CMK (cell line): ENCODE measurements around the gene CRACR2A.

ENCODE experiments used
- DNase-seq: peaks from one replicate; pipeline ENCODE4 v3.0.0-alpha.2; 2010; ENCODE audit warnings: low read depth

CRACR2A gene

DNA sequence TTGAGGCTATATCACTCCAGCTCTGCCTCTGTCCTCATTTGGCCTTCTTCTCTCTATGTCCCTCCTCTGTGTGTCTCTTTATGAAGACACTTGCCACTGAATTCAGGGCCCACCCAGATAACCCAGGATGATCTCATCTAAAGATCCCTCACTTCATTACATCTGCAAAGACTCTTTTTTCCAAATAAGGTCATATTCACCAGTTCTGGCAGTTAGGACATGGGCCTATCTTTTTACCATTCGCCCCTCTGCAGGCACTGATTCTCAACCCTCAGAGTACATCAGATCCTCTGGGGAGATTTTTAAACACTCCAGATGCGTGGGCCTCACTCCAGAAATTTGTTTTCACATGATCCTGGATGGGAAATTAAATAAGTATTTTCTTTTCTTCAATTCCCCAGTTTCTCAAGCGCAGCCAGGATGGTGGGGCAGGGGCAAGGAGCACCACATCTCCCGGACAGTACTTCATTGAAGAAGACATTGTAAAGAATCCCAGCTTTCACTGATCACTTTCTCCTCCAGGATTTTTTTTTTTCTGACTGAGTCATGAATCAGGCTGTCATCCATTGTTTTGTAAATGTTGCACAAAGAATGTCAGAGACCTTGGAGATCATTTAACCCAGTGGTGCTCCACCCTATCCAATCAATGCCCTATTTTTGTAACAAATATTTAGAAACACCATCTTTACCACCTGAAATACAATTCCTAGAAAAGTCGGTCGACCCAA lies 27.4 kb downstream of the CRACR2A start:
- DNase-seq = no peak

DNA sequence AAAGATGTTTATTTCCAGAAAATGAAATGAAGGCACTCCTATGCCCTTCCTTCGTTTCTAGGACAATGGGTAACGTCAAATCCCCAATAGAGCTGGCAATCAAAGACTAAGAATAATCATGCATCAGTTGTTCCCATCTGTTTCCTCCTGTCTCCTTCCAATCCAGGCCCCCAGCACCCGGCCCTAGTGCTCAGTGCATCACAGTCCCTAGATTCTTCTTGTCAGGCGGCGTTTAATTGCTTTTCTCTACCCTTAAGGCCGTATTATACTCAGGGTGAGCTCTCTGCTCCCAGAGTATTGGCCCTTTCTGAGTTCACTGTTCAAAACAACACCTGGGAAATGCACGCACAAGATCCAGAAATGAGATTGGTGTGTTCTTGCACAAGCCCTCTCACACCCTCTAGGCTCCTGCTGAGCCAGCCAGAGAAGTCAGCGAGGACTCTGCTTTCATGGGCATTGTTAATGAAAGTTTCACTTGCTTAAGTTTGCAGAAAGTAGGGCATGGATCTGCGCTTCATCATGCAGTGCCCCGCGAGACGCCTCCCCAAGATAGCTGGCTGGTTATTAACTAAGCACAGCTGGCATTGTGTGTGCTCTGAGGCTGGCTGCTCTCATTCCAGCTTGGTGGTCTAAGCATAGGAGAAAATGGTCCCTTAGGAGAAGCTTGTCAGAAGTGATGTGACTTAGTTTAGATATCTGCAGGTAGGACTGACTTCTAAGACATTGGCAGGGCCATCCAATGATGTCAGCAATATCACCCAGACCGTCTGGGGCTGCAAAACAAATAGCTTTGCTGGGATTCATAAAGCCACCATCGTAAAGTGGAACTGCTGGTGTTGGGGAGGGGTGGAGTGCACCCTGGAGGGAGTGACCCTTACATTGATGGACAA lies 28.7 kb downstream of the CRACR2A start:
- DNase-seq = no peak

DNA sequence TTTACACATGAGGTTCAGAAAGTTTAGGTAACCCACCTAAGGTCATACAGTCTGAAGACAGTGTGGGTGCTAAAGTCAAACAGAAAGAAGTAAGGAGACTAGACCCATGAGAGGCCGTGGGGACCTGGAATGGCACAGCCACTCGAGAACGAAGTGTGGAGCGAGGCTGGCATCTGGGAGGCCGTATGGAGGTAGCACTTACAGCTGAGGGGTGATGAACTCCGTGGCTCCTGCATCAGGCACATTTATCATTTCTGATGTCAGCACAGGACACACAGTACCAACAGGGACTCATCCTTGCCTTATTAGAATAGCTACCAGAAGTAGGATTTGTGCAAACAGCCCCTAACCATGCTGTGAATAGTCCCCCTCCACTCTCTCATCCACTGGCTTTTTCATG lies 30.5 kb downstream of the CRACR2A start:
- DNase-seq = no peak

DNA sequence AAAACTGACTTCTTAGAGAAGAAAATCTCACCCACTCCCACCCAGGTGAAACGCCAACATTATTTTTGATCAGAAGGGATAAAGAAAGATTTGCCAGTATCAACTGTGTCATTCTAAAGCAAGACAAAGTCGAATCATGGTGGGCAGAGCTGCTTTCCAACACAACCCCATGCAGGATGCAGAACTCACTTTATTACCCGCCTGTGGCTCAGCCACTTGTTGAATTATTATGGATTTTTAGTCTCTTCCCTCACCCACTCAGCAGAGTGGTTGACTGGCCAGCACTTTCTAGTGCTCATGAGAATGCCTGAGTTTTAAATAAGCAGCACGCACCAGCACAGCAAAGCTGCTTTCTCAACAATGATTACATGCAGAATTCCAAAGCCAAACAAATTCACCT lies 32.1 kb downstream of the CRACR2A start:
- no peak for DNase-seq

DNA sequence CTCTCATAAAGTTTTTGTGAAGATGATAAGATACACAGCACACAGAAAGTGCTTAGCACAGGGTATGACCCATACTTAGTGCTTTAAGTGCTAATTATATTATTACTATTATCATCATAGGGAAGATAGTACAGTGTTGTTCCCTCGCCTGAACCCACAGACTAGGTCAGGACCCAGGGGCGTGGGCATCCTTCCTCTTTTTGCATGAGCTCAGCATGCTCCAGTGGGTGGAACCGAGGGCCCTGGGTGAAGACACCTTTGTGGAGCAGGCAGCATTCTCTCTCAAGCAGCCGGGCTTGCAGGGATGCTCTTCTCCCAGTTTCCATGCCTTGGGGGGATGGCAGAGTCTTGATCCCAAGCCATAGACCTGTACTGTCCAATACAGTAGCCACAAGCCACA lies 34.8 kb downstream of the CRACR2A start:
- no peak for DNase-seq

DNA sequence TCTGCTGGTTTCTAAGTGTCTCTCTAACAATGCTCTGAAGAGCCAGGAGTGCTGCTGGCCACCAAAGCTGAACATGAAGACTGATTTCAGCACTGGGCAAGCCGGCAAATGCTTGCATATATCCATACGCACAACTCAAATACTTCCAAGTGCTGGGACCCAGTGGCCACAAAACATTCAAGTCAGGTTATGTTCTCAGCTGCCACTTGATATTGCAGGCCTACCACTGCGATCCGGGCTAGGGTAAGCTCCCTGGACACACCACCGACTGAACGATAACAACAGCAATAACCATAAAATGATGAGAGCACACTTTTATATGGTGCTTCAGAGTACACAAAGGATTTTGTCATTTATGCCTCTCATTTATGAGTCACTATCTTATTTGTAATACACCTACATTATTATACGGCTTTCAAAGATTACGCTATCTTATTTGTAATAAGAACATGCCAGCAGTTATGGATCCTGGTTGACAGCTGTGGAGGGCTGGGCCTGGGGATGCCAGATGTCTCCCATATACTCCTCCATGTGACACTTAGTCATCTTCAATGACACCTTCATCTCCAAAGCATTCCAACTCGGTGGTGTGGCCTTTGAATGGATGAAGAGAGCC lies 35.5 kb downstream of the CRACR2A start:
- DNase-seq = no peak

DNA sequence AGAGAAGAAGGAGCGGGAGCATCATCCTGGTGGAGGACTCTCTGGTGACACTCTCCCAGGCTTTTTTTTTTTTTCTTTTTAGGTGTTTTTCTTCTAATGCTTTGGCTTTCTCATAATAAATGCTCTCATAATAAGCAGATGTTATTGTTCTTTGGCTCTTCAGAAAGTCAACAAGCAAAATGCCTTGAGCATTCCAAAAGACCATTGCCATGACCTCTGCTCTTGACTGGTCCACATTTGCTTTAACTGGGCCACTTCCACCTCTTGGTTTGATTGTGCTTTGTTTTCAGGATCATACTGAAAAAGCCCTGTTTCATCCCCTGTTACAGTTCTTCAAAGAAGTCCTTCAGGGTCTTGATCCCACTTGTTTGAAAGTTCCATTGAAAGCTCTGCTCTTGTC lies 36.9 kb downstream of the CRACR2A start:
- no peak for DNase-seq

DNA sequence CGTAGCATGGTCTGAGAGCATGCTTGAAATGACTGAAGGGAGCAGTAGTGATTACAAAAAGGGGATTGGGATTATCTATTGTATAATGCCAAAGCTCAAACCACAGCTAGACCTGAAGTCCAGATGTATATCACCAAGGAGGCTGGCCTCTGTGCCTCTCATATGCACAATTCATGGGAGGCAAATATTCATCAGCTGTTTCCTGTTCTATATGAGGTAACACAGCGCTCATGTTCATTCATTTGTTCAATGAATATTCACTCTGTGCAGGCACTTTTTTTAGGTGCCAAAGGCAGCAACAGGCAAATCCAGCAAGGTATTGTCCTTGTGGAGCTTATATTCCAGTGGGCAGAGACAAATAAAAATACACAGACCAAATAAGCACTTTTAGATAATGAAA lies 39.0 kb downstream of the CRACR2A start:
- DNase-seq = no peak

DNA sequence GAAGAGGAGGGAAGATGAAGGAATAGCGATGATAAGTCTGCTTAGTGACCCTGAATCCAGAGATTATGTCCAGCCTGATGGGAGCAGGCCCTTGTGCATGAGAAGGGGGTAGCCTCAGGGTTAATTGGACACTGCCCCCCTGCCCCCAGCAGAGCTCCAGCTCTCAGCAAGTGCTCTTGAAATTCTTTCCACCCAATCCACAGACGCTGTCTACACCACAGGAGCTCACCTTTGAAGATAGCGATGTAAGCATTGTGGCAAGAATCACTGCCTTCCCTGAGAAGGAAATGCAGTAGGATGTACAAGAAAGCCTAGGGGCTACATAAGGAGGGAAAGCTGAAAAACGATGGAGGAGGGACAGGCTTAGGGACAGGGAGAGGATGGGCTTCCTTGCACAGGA lies 39.4 kb downstream of the CRACR2A start:
- DNase-seq = no peak

DNA sequence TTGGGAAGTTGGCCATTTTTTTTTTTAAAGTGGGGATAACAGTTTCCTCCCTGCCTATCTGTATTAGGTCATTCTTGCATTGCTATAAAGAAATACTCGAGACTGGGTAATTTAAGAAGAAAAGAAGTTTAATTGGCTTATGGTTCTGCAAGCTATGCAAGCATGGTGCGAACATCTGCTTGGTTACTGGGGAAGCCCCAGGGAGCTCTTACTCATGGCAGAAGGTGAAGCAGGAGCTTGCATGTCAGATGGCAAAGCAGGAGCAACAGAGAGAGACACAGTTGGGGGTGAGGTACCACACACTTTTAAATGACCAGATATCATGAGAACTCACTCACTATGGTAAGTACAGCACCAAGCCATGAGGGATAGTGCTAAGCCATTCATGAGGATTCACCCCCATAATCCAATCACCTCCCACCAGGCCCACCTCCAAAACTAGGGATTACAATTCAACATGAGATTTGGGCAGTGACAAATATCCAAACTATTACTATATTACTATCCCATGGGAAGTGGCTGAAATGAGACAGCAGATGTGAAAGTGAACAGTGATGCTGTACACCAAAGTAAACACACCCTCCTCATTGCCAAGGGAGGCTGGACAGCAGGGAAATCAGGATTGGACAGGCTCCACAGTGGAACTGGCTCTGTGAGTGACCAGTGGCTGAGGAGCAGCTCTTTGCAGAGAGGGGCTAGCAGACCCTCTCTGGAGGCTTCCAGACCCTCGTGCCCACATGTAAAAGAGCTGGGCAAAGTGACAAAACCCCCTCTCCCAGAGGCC lies 40.5 kb downstream of the CRACR2A start:
- DNase-seq = no peak

DNA sequence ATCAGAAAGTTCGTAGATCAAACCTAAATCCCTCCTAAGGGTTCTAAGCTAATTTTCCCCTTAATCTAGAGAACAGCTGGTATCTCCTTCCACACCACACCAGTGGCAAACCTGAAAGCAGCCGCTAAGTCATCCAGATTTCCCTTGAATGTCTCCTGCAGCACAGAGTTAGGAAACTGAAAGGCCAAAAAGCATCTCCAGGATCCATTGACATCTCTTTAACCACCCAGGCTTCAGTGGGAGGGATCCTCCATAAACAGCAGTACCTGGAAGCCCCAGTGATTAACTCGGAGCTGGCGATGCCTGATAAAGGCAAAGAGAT lies 47.6 kb downstream of the CRACR2A start:
- no peak for DNase-seq

DNA sequence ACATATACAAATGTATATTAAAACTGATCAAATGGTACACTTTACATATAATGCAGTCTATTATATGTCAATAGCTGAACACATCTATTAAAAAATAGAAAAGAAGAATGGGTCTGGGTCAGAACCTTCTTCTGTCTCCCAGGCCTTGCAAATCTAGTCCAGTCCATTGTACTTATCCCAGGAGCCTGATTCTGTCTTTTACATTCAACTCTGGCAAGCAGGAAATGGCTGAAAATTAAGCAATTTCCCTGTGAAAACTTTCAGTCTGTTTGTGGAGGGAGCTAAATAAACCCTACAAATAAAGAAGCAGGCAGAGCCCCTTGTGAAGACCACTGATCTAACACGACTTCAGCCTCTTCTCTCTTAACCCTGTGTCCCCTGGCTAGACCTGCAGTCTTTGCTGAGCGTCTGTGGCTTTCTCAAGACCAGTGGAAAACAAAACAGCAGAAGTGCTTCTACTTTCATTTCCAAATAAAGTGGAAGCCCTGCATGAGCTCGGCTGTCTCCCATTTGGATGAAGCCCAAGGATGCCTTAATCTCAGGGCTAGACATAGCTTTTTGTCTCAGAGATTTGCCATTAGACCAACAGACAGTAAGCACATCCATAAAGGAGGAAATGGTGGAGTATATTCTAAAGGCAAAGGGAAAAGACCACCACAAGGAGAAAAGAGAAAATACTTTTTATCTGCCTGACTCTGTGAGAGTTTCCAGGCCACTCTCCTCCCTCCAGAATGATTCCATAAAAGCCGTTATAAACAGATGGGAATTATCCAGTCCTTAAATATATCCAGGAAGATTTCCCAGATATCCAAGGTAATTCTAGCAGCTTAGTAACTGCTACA lies 48.2 kb downstream of the CRACR2A start:
- no peak for DNase-seq

DNA sequence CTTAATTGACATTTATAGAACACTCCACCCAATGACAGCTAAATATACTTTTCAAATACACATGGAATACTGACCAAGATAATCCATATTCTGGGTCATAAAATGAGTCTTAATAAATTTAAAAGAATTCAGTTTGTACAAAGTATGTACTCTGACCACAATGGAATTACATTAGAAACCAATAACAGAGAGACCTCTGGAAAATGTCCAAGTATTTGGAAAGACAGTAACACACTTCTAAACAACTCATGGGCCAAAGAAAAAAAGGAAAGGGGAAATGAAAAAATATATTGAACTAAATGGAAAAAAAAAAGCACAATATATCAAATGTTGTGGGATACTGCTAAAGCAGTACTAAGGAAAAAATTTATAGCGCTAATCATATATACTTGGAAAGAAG lies 52.0 kb downstream of the CRACR2A start:
- no peak for DNase-seq

DNA sequence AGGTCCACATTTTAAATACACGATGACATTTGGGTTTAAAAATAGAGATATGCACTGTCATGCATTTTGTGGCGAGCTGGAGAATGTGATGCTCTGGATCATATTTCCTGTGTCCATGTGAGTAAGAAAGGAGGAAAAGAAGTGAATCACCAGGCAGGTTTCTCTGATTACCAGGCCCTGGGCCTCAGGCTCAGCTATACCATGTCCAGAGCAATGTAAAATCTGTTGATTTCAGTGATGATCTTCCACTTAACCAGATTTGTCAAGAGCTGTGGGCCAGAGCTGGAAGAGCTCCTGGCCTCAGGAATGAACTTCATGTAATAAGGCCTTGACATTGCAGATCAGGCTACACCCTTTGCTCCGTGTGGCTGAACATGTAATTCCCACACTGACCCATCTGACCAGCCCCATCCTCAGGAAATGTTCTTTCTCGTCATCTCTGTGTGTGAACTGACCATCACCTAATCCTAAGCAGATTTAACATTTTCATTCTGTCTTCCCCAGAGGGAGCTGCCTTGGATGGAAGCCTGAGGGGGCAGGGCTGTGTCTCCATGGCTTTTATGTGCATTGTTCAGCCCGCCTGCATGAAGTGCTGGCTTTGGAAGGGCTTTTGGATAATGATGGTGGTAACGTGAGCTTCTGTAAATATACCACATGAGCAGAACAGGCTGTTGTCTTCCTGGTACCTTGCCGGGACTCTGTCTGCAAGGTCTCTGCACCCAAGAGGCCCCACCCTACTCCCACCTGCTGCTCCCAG lies 54.5 kb downstream of the CRACR2A start:
- DNase-seq = no peak

DNA sequence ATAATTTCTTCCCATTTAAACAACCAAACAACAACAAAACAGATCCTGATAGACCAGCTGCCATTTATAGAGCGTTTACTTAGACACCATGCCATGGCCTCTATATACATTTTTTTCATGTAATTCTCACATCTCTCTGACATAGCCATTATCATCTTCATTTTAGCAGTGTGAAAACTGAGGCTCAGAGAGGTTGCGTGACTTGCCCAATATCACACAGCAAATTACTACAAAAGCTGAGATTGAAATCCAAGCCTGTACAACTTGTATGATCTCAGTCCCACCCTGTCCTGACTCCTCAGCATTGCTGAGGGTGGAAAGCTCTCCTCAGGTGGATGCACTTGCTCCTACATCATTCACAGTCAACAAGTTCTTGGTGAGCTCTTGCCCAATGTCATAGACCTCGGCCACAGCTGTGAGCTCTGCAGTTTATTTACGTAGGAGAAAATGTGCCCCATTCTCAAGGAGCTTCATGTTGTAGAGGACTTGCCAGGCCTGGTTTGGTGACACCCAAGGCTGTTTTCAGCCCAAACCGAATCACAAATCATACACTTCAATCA lies 55.5 kb downstream of the CRACR2A start:
- DNase-seq = no peak

DNA sequence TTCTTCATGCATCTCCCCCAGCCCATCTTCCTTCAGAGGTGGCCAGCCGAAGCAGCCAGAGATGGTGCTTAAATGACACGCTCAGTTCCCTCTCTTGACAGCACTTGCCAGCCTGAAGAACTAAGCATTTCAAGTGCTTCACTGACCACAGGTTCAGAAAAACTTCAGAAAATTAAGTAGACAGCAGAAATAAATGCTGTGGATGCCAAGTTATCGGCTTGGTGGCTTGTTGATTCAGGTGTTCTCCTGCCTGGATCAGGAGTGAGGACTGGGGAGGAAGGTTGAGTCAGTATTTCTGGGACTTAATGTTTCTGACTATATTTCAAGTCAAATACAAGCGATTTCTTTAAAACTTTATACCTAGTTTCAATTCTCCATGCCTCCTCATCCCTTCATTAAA lies 58.2 kb downstream of the CRACR2A start:
- DNase-seq = no peak

DNA sequence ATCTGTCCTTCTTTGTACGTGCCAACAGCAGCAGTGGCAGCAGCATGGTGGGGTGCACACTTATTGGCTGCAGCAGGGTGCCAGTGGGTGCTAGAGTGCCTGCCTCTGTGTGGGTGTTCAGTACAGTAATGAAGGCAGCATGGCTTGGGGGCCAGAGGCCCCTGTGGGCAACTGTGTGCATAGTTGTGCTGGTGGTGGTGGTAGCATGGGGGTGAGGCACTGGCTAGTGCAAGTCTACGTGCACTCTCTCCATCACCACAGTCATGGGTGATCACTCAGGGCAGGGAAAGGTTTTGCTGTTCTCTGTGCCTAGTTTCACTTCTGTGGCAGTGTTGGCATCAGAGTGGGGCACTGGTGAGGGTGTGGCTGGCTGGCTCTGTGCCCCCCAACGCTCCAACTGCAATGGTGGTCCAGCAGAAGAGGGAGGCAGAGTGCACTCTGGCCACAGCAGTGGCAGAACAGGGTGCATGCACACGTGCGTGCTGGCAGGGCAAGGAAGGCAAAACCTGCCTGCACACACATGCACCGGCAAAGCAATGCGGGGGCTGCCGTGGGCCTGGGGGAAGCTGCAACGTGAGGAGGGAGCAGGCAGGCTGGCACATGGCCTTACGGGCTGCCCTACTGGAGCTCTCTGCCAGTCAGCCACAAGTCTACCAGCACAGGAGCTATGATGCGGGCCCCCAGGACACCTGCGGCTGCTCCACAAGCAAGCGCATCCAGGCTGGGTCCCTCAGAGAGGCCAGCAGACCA lies 60.1 kb downstream of the CRACR2A start:
- DNase-seq = no peak

DNA sequence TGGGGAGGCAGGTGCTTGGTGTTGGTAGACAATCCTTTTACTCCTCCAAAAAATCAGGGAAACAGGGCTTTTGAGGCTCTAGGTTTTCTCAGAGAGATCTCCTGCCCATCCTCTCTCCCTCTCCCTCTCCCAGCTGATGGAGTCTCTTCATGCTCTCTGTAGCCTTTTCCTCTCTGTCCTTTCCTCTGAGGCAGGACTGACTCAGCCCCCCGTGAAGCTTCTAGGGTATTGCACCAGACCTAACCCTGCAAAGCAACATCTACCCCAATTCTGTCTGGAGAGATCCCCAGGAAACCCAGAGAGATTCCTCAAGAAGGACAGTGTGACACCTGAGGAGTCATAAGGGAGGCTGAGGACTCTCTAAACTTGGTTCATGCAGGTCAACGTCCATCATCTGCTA lies 66.4 kb downstream of the CRACR2A start:
- DNase-seq = no peak

DNA sequence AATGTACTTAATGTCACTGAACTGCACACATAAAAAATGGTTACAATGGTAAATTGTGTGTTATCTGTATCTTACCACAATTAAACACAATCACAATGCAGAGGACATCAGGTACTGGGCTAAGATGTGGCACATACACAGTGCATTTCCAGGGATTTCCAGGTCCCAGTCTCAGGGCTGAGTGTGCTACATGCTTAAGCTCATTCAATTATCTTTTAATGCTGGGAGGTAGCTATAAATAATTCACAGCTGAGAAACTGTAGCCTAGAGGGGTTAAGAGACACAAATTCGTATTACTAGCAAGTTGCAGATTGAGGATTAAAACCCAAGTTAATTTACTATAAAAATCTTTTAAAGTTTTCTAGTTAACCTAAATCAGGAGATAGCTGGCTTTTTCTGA lies 67.1 kb downstream of the CRACR2A start:
- no peak for DNase-seq
